Mammary epithelial cell (primary cell): ENCODE measurements around the gene SPATA32.

Experiments used
- EZH2 ChIP-seq: IDR thresholded peaks from 2 replicates; pipeline ENCODE4 v1.6.1; 2012; ENCODE audit warnings: low read length, inconsistent platforms, borderline replicate concordance
- TF ChIP-seq, protein P1 (sequence below), 2 donors: IDR thresholded peaks in 1 of 2; conservative IDR thresholded peaks in 1 of 2; 2 replicates each; pipeline ENCODE4 v1.5.1; 2011 to 2012; ENCODE audit warnings: inconsistent platforms in 2 of 2, low read length in 2 of 2, mild to moderate bottlenecking in 2 of 2, control low read depth in 1 of 2, low read depth in 1 of 2; ENCODE audit not compliant: insufficient read depth in 1 of 2; ENCODE audit errors: extremely low read depth in 1 of 2

DNA sequence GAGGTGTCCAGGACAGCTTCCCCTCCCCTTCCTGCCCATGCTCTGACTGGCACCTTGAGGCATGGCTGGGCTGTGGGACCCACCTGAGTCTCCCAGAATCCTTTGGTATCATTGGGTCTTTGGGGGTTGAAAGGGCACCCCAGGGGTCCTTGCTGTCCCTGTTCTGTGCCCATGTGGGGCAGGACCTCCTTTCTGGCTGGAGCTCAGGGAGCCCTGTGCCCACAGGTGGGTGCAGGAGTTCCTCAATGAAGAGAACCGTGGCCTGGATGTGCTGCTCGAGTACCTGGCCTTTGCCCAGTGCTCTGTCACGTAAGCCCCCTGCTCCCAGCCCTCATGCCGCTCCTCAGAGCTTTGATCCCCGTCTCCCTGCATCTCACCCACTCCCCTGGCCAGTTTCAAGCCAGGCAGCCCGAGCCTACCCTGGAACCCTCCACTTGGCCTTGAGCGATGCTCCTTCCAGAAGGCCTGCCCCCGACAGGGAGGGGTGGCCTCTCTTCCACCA lies 28.4 kb downstream of the SPATA32 start:
- TF ChIP-seq, protein P1, sequence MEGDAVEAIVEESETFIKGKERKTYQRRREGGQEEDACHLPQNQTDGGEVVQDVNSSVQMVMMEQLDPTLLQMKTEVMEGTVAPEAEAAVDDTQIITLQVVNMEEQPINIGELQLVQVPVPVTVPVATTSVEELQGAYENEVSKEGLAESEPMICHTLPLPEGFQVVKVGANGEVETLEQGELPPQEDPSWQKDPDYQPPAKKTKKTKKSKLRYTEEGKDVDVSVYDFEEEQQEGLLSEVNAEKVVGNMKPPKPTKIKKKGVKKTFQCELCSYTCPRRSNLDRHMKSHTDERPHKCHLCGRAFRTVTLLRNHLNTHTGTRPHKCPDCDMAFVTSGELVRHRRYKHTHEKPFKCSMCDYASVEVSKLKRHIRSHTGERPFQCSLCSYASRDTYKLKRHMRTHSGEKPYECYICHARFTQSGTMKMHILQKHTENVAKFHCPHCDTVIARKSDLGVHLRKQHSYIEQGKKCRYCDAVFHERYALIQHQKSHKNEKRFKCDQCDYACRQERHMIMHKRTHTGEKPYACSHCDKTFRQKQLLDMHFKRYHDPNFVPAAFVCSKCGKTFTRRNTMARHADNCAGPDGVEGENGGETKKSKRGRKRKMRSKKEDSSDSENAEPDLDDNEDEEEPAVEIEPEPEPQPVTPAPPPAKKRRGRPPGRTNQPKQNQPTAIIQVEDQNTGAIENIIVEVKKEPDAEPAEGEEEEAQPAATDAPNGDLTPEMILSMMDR (conservative IDR thresholded peaks at IDR 0.05 in 1 of 2, IDR thresholded peaks at IDR 0.05 in 1 of 2; ENCODE audit: extremely low read depth in 1 of 2, insufficient read depth in 1 of 2, low read depth in 1 of 2, low read length in 2 of 2): no peak
- TF ChIP-seq EZH2: no peak
